Astrocyte (in vitro differentiated cells and primary cell): ENCODE results near the gene DPF3. TPM values are rescaled to one million over a fixed set of nuclear protein-coding genes. Genes with fewer than 3 reads are reported as not detected.

Source experiments
- DNase-seq: peaks from one replicate; pipeline ENCODE4 v3.0.0-alpha.2; 2010; ENCODE audit warnings: low read depth
- FAIRE-seq: peaks from 2 replicates; lab custom pipeline; 2011; peaks lifted over from hg19 to GRCh38; lab: Jason Lieb, UNC
- H2AFZ ChIP-seq: 2 replicates; pipeline ENCODE4 v1.6.0; 2012; ENCODE audit warnings: low read depth, low read length, inconsistent platforms
- H3K27ac ChIP-seq: 2 replicates; pipeline ENCODE4 v1.5.1; 2011; ENCODE audit warnings: low read depth, low read length, inconsistent platforms
- H3K27me3 ChIP-seq: 2 replicates; pipeline ENCODE4 v1.6.0; 2011; ENCODE audit warnings: low read length, inconsistent platforms; ENCODE audit not compliant: insufficient read depth
- H3K36me3 ChIP-seq: 2 replicates; pipeline ENCODE4 v1.5.1; 2011; ENCODE audit warnings: low read length, inconsistent platforms; ENCODE audit not compliant: insufficient read depth
- H3K4me1 ChIP-seq: 2 replicates; pipeline ENCODE4 v1.5.1; 2011; ENCODE audit warnings: low read length, inconsistent platforms; ENCODE audit not compliant: insufficient read depth
- H3K4me2 ChIP-seq: 2 replicates; pipeline ENCODE4 v1.6.0; 2012; ENCODE audit warnings: low read length, inconsistent platforms
- H3K4me3 ChIP-seq: 2 replicates; pipeline ENCODE4 v1.5.1; 2011; ENCODE audit warnings: low read depth, mild to moderate bottlenecking, low read length, inconsistent platforms; ENCODE audit not compliant: insufficient read depth
- H3K79me2 ChIP-seq: 2 replicates; pipeline ENCODE4 v1.6.0; 2012; ENCODE audit warnings: mild to moderate bottlenecking, low read length, inconsistent platforms; ENCODE audit not compliant: insufficient read depth
- H3K9ac ChIP-seq: 2 replicates; pipeline ENCODE4 v1.6.0; 2012; ENCODE audit warnings: mild to moderate bottlenecking, low read length, inconsistent platforms
- H3K9me3 ChIP-seq: 2 replicates; pipeline ENCODE4 v1.5.1; 2012; ENCODE audit warnings: low read depth, mild to moderate bottlenecking, low read length, inconsistent platforms; ENCODE audit not compliant: insufficient read depth
- H4K20me1 ChIP-seq: 2 replicates; pipeline ENCODE4 v1.6.0; 2012; ENCODE audit warnings: low read length, inconsistent platforms; ENCODE audit not compliant: insufficient read depth
- H3K27ac Mint-ChIP-seq: one replicate; pipeline ENCODE4 v1.8.0; 2021; ENCODE audit warnings: mild to moderate bottlenecking, mixed read lengths; ENCODE audit not compliant: unreplicated experiment
- H3K27me3 Mint-ChIP-seq: one replicate; pipeline ENCODE4 v1.8.0; 2021; ENCODE audit warnings: low read depth, mixed read lengths; ENCODE audit not compliant: unreplicated experiment
- H3K36me3 Mint-ChIP-seq: one replicate; pipeline ENCODE4 v1.8.0; 2021; ENCODE audit warnings: low read depth, mixed read lengths; ENCODE audit not compliant: unreplicated experiment
- H3K4me1 Mint-ChIP-seq: one replicate; pipeline ENCODE4 v1.8.0; 2021; ENCODE audit warnings: low read depth, mixed read lengths; ENCODE audit not compliant: unreplicated experiment
- H3K4me3 Mint-ChIP-seq: one replicate; pipeline ENCODE4 v1.8.0; 2021; ENCODE audit warnings: mild to moderate bottlenecking, moderate library complexity, mixed read lengths; ENCODE audit not compliant: unreplicated experiment
- H3K9me3 Mint-ChIP-seq: one replicate; pipeline ENCODE4 v1.8.0; 2021; ENCODE audit warnings: mild to moderate bottlenecking, mixed read lengths; ENCODE audit not compliant: unreplicated experiment
- CTCF ChIP-seq: IDR thresholded peaks from 2 replicates; pipeline ENCODE4 v1.5.1; 2011; ENCODE audit warnings: low read depth, mild to moderate bottlenecking, inconsistent platforms, low read length, moderate library complexity; ENCODE audit not compliant: insufficient read depth
- EZH2 ChIP-seq: IDR thresholded peaks from 2 replicates; pipeline ENCODE4 v1.6.1; 2012; ENCODE audit warnings: mild to moderate bottlenecking, low read length, inconsistent platforms; ENCODE audit not compliant: insufficient read depth
- total RNA-seq: library from RNA; stranded (reverse); gene quantifications from 2 replicates; pipeline ENCODE4 v1.2.1, GENCODE V29; 2021

DPF3 gene
- total RNA-seq, 1 donor from 2014 or later = 2.4 TPM

GRCh38 chr14:72852194-72852593, 41.7 kb downstream of the DPF3 start:
- peaks cover 4% of the 10 kb centered on the region for H3K9me3 Mint-ChIP-seq
- H3K9ac ChIP-seq = no peak overlapping the region
- H3K36me3 Mint-ChIP-seq = peaks cover 3% of the 10 kb centered on the region
- H3K4me3 ChIP-seq = no peak overlapping the region
- H3K27ac ChIP-seq = no peak overlapping the region
- H3K4me3 Mint-ChIP-seq = no peak overlapping the region
- TF ChIP-seq EZH2 = no peak
- no peak for TF ChIP-seq CTCF
- peaks cover 7% of the 10 kb centered on the region for H3K4me1 ChIP-seq
- peaks cover 13% of the 10 kb centered on the region for H3K4me1 Mint-ChIP-seq
- H3K36me3 ChIP-seq = peaks cover 4% of the 10 kb centered on the region
- FAIRE-seq (no peak), DNase-seq (no peak)
- H3K27me3 ChIP-seq = no peaks in the 10 kb centered on the region
- H3K9me3 ChIP-seq = no peaks in the 10 kb centered on the region
- peaks cover 68% of the 10 kb centered on the region for H4K20me1 ChIP-seq
- no peaks in the 10 kb centered on the region for H3K27me3 Mint-ChIP-seq
- H3K4me2 ChIP-seq = no peak overlapping the region
- H2AFZ ChIP-seq = no peak overlapping the region
- peaks cover 93% of the 10 kb centered on the region for H3K79me2 ChIP-seq
- no peak overlapping the region for H3K27ac Mint-ChIP-seq

- peaks cover 4% of the 10 kb centered on the region for H3K36me3 ChIP-seq
- no peaks in the 10 kb centered on the region for H3K27me3 ChIP-seq
- H3K79me2 ChIP-seq = peaks cover 93% of the 10 kb centered on the region
- Mint-ChIP-seq H3K27ac (no peak overlapping the region), H3K36me3 (peaks cover 3% of the 10 kb centered on the region), H3K4me3 (no peak overlapping the region), H3K9me3 (peaks cover 5% of the 10 kb centered on the region), H3K27me3 (no peaks in the 10 kb centered on the region), H3K4me1 (peaks cover 10% of the 10 kb centered on the region)
- FAIRE-seq (no peak), DNase-seq (no peak)
- H3K4me2 ChIP-seq = no peak overlapping the region
- H2AFZ ChIP-seq = no peak overlapping the region
- H3K27ac ChIP-seq = no peak overlapping the region
- no peaks in the 10 kb centered on the region for H3K9me3 ChIP-seq
- peaks cover 69% of the 10 kb centered on the region for H4K20me1 ChIP-seq
- H3K9ac ChIP-seq = no peak overlapping the region
- no peak overlapping the region for H3K4me3 ChIP-seq
- H3K4me1 ChIP-seq = peaks cover 7% of the 10 kb centered on the region
- TF ChIP-seq CTCF = no peak
- no peak for TF ChIP-seq EZH2
Measured at GRCh38 chr14:72851635-72852034, 42.3 kb downstream of the DPF3 start.

- no peak for FAIRE-seq
Measured at GRCh38 chr14:72850360-72850759, 43.5 kb downstream of the DPF3 start.

More at GRCh38 chr14:72850360-72850759, 43.5 kb downstream of the DPF3 start:
- TF ChIP-seq CTCF = no peak
- TF ChIP-seq EZH2 = no peak
- no peak overlapping the region for H3K4me3 ChIP-seq
- peaks cover 4% of the 10 kb centered on the region for H3K36me3 ChIP-seq
- peaks cover 86% of the 10 kb centered on the region for H3K79me2 ChIP-seq
- Mint-ChIP-seq H3K27me3 (no peaks in the 10 kb centered on the region), H3K4me3 (no peak overlapping the region), H3K9me3 (peaks cover 5% of the 10 kb centered on the region), H3K36me3 (peaks cover 3% of the 10 kb centered on the region), H3K4me1 (peaks cover 5% of the 10 kb centered on the region), H3K27ac (no peak overlapping the region)
- no peak overlapping the region for H3K9ac ChIP-seq
- DNase-seq = no peak
- peaks cover 58% of the 10 kb centered on the region for H4K20me1 ChIP-seq
- H3K4me2 ChIP-seq = no peak overlapping the region
- no peak overlapping the region for H2AFZ ChIP-seq
- H3K4me1 ChIP-seq = peaks cover 3% of the 10 kb centered on the region
- H3K27me3 ChIP-seq = no peaks in the 10 kb centered on the region
- no peaks in the 10 kb centered on the region for H3K9me3 ChIP-seq
- no peak overlapping the region for H3K27ac ChIP-seq
